ENCODE measurements around the gene TGIF2.
"Not testable (repeated sequence)": the region's sequence is repeated elsewhere in the genome, so short reads cannot be mapped to it uniquely, and the experiment has no call there.

The TGIF2 gene

GRCh38 chr20:36547186-36548005, 26.0 kb upstream of the TGIF2 start:
- DNase-seq = no peak

- no peak for DNase-seq
These were observed 25.4 kb upstream of the TGIF2 start for GRCh38 chr20:36548006-36548315.

GRCh38 chr20:36548704-36549627, 24.4 kb upstream of the TGIF2 start:
- no peak for DNase-seq

- DNase-seq = no peak
These were observed 23.8 kb upstream of the TGIF2 start for GRCh38 chr20:36549628-36549941.

GRCh38 chr20:36549942-36550789, 23.2 kb upstream of the TGIF2 start:
- no peak for DNase-seq

DNA sequence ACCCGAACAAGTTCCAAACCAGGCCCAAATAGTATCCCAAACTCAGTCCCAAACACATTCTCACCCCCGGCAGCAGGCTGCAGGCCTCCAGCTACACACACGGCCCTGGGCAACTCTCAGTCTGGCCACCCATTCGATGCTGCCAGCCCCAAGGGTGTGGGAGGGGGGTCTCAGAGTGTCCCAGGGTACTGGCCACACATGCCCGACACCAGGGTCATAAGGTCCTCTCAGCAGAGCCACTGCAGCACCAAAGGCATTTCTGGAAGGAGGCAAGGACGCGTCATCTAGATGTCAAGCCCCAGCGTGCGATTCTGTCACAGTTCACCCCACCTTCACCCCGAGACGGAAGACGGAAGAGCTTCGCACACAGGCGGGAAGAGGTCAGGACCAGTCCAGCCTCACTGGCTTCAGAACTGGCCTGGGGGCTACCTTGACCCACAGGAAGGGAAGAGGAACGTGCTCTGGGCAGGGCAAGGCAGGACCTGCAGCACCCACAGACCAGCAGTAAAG, 22.6 kb upstream of the TGIF2 start:
- DNase-seq = no peak

DNA sequence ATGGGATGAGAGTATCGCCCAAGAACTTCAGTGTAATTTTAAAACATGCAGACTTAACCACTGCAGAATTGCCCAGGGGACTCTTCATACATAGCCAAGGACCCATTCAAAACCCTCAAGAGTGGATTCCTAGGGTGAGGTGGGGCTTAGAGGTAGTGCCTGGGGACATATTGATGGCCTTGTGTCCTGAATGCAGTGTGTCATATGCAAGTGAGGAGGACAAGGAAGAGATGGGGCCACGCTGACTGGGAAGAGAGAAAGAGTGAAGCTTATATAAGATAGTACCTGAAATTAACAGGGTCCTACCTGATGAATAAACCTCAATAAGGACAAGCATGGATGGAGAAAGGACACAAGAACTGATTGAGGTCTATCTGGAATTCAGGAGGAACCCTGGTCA, 18.1 kb upstream of the TGIF2 start:
- no peak for DNase-seq

DNA sequence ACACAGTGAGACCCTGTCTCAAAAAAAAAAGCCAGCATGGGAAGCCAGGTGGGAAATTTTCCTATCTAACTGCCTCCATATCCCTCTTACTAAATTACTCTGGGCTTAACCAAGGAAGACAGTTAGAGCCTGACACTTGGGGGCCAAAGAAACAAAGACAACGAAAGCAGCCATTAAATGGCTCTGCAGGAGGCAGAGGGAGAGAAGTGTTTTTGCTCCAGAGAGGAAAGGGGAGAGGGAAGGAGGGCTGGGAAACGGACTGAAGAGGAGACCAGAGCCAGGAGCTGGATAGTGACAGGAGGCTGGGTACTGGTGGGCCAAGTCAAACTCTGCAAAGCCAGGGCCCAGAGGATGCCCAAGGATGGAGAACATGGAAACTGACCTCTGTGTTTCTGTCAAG, 10.7 kb upstream of the TGIF2 start:
- no peak for DNase-seq

DNA sequence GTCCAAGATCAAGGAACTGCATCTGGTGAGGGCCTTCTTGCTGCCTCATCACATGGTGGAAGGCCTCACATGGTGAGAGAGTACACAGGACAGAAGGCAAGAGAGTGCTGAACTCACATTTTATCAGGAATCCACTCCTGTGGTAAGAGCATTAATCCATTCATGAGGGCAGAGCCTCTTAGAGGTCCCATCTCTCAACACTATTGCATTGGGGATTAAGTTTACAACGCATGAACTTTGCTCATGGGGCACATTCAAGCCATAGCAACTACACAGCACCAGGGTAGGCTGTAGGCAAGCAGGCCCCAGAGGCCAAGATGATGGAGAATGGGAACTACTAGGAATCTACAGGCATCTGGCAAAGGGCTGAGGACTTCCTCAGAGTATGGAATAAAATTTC, 10.0 kb upstream of the TGIF2 start:
- DNase-seq = no peak

DNA sequence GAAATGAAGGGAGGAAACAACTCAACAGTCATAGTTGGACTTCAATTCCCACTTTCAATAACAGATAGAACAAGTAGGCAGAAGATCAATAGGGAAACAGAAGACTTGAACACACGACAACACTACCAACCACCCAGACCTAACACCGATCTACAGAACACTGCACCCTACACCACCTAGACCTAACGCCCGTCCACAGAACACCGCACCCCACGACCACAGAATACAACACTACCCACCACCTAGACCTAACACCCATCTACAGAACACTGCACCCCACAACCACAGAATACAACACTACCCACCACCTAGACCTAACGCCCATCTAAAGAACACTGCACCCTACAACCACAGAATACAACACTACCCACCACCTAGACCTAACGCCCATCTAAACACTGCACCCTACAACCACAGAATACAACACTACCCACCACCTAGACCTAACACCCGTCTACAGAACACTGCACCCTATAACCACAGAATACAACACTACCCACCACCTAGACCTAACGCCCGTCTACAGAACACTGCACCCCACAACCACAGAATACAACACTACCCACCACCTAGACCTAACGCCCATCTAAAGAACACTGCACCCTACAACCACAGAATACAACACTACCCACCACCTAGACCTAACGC, 9.2 kb upstream of the TGIF2 start:
- DNase-seq = not testable (repeated sequence)

DNA sequence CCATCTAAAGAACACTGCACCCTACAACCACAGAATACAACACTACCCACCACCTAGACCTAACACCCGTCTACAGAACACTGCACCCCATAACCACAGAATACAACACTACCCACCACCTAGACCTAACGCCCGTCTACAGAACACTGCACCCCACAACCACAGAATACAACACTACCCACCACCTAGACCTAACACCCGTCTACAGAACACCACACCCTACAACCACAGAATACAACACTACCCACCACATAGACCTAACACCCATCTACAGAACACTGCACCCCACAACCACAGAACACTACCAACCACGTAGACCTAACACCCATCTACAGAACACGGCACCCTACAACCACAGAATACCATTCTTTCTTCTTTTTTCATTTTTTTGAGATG, 8.7 kb upstream of the TGIF2 start:
- DNase-seq = not testable (repeated sequence)

DNA sequence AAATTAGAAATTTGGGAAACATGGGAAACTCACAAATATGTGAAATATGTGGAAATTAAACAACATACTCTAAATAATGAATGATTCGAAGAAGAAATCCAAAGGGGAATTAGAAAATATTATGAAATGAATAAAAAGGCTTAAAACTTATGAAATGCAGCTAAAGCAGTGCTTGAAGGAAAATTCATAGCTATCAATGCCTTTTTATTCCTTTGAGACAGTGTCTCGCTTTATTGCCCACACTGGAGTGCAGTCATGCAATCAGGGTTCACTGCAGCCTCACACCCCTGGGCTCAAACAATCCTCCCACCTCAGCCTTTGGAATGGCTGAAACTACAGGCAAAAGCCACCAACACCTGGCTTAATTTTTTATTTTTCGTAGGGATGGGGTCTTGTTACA, 7.9 kb upstream of the TGIF2 start:
- DNase-seq = no peak

- DNase-seq = no peak
These were observed 3.5 kb upstream of the TGIF2 start for GRCh38 chr20:36569847-36570429.

GRCh38 chr20:36571564-36572504, 1.6 kb upstream of the TGIF2 start:
- no peak for DNase-seq

- DNase-seq = peak; percentile 82
These were observed 695 bp upstream of the TGIF2 start for GRCh38 chr20:36572701-36573102.

DNA sequence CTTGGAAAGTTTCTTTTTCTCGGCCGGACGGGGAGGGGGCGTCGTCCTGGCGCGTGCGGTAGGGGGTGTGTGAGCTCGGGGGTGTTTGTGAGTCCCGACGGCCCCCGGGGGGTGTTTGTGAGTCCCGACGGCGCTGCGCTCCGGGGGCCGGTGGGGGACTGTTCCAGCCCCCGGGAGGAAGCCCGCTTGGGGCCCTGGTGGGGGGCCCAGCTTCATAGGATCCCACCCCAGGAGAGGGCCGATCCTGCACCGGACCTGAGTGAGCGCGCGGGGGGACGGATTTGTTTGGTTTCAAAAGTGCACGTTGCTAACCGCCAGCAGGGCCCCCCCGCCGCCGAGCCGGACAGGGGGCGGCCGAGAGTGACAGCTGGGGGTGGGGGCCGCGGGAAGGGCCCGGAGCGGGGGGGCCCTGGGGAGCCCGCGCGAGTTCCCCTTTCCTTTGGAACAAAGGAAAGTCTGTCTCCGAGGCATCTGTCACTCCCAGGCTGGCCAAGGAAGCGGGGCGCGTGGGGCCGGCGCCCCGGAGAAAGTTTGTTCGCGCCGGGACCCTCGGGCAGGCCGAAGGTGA, 485 bp downstream of the TGIF2 start:
- peak; percentile 32 for DNase-seq

GRCh38 chr20:36574366-36575135, 1.2 kb downstream of the TGIF2 start:
- DNase-seq = peak; percentile 53

GRCh38 chr20:36576081-36576445, 2.7 kb downstream of the TGIF2 start:
- DNase-seq = no peak

DNA sequence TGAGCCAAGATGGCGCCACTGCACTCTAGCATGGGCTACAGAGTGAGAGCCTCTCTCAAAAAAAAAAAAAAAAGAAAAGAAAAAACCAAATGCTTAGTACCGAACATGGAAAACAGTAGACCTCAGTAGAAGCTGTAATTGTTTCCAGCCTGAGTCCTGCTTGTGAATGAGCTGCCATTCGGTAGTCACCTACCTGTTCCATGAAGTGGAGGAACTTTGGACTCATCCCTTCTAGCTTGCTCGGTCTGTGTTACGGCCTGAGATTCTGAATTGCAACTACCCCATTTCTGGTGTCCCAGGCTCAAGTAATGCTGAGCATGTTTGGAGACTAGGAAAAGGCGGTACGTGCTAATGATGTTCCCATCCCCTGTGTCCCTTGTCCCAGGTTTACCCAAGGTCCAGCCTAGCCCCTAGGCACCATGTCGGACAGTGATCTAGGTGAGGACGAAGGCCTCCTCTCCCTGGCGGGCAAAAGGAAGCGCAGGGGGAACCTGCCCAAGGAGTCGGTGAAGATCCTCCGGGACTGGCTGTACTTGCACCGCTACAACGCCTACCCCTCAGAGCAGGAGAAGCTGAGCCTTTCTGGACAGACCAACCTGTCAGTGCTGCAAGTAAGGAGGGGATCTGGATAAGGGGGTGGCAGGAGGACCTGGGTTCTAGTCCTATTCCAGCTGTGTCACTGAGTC, 5.1 kb downstream of the TGIF2 start:
- DNase-seq = no peak
